Astrocyte of the spinal cord (primary cell): ENCODE measurements around the gene AGAP2.
"Not testable (repeated sequence)": the region's sequence is repeated elsewhere in the genome, so short reads cannot be mapped to it uniquely, and the experiment has no call there.

ENCODE experiments used
- DNase-seq: peaks from one replicate; pipeline ENCODE4 v3.0.0; 2011; ENCODE audit warnings: low read depth, low spot score
- H3K4me3 ChIP-seq: 2 replicates; pipeline ENCODE4 v1.5.1; 2011; ENCODE audit warnings: low read depth, mild to moderate bottlenecking, low read length, moderate library complexity
- in situ Hi-C: cut with HindIII; loops from 2 replicates; pipeline ENCODE4 v1.10.0; 2017; ENCODE audit warnings: low sequenced_read_pairs
- TF ChIP-seq, protein P1 (sequence below): IDR thresholded peaks from 2 replicates; pipeline ENCODE4 v1.5.1; 2012; ENCODE audit warnings: low read depth, mild to moderate bottlenecking, low read length, inconsistent platforms

The AGAP2 gene

GRCh38 chr12:57775044-57775443 lies 36.5 kb upstream of the AGAP2 start:
- no peak for DNase-seq
- TF ChIP-seq, protein P1, sequence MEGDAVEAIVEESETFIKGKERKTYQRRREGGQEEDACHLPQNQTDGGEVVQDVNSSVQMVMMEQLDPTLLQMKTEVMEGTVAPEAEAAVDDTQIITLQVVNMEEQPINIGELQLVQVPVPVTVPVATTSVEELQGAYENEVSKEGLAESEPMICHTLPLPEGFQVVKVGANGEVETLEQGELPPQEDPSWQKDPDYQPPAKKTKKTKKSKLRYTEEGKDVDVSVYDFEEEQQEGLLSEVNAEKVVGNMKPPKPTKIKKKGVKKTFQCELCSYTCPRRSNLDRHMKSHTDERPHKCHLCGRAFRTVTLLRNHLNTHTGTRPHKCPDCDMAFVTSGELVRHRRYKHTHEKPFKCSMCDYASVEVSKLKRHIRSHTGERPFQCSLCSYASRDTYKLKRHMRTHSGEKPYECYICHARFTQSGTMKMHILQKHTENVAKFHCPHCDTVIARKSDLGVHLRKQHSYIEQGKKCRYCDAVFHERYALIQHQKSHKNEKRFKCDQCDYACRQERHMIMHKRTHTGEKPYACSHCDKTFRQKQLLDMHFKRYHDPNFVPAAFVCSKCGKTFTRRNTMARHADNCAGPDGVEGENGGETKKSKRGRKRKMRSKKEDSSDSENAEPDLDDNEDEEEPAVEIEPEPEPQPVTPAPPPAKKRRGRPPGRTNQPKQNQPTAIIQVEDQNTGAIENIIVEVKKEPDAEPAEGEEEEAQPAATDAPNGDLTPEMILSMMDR = no peak
- no peak overlapping the region for H3K4me3 ChIP-seq
- in situ Hi-C loops = no loop called here

DNA sequence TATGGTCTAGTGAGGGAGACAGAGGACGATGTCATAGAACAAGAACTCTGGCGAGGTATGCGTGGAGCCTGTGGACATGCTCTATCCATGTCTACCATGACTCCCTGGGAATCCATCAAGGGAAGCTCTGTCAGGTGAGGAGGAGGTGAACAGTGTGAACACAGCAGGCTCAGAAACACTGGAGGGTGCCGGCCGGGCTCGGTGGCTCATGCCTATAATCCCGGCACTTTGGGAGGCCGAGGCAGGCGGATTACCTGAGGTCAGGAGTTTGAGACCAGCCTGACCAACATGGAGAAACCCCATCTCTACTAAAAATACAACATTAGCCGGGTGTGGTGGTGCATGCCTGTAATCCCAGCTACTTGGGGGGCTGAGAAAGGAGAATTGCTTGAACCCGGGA lies 36.1 kb upstream of the AGAP2 start:
- not testable (repeated sequence) for DNase-seq, H3K4me3 ChIP-seq

DNA sequence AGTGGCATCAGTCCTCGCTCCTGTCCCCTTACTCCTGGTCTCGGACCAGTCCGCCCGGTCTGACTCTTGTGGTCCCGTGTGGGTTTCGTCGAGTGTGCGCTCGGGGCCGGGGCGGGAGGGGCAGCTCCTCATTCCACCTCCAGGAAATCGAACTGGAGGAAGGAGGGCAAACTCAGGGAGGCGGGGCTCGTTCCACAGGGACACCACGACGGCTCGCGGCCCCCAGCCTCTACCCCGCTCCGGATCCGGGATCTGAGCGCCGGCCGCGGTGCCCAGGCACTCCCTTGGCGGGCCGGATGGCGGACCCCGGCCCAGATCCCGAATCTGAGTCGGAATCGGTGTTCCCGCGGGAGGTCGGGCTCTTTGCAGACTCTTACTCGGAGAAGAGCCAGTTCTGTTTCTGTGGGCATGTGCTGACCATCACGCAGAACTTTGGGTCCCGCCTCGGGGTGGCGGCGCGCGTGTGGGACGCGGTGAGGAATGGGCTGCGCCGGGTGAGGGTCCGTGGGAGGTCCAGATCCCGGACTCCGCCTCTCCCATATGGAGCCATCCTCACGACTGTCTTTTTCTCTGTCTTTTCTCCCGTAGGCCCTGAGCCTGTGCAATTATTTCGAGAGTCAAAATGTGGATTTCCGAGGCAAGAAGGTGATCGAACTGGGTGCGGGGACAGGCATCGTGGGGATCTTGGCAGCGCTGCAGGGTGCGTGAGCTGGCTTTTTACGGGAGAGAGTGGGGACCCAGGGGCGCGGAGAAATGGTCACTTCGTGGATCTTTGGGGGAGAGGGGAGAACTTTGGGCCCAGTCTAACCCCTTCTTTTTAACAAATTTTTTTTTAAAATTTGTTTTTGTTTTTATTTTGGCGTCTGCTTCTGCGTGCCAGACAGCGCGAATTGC lies 34.1 kb upstream of the AGAP2 start, which contains the start of gene EEF1AKMT3:
EEF1AKMT3 (plus strand) TSS at position 186 of the 894 bp plus-strand sequence; CDS start at position 297, 111 bp downstream.
- TF ChIP-seq, protein P1 = no peak
- in situ Hi-C loops = no loop called here
- peak within 1 kb of the TSS; percentile 70 for H3K4me3 ChIP-seq
- DNase-seq = no peak

More for the DNA sequence above, 36.1 kb upstream of the AGAP2 start:
- in situ Hi-C loops = not testable (repeated sequence)

GRCh38 chr12:57771873-57772428 lies 33.4 kb upstream of the AGAP2 start, which contains the start of gene METTL1:
METTL1 (minus strand) TSS chr12:57772105; CDS start chr12:57772083, 22 bp downstream.
- in situ Hi-C loops = no loop called here
- H3K4me3 ChIP-seq = peak within 1 kb of the TSS; percentile 70
- peak; percentile 99 for DNase-seq
- TF ChIP-seq, protein P1 = no peak

GRCh38 chr12:57771236-57771872 lies 32.8 kb upstream of the AGAP2 start:
- H3K4me3 ChIP-seq = peak overlapping the region; percentile 70
- in situ Hi-C loops = no loop called here
- no peak for DNase-seq
- TF ChIP-seq, protein P1 = no peak

GRCh38 chr12:57770734-57771133 lies 32.2 kb upstream of the AGAP2 start:
- DNase-seq = no peak
- TF ChIP-seq, protein P1 = no peak
- no peak overlapping the region for H3K4me3 ChIP-seq
- in situ Hi-C loops = no loop called here

- no peak for DNase-seq
- TF ChIP-seq, protein P1 = no peak
- in situ Hi-C loops = no loop called here
- no peak overlapping the region for H3K4me3 ChIP-seq
These were observed 31.1 kb upstream of the AGAP2 start for GRCh38 chr12:57769594-57769993.
